ENCODE measurements around the gene TAPBPL.
"Not testable (repeated sequence)": the region's sequence is repeated elsewhere in the genome, so short reads cannot be mapped to it uniquely, and the experiment has no call there.

Gene TAPBPL

DNA sequence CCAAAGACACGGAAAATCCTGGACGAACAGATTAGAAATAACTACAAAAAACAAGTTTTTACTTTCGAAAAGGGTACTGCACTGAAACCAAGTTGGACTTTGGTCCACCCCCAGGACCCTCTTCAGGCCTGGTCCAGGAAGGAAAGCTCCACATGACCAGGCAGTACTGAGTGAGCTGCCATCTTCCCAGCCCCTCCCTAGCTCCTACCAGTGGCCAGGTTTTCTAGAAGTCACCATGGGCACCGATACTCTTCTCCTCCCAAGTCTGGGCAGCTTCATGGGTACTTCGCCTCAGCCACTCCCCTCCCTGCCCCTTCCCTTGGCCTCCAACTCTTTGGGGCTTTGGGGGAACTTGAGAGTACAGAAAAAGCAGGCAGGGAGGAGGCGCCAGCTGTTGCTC, 12.0 kb downstream of the TAPBPL start:
- no peak for DNase-seq

DNA sequence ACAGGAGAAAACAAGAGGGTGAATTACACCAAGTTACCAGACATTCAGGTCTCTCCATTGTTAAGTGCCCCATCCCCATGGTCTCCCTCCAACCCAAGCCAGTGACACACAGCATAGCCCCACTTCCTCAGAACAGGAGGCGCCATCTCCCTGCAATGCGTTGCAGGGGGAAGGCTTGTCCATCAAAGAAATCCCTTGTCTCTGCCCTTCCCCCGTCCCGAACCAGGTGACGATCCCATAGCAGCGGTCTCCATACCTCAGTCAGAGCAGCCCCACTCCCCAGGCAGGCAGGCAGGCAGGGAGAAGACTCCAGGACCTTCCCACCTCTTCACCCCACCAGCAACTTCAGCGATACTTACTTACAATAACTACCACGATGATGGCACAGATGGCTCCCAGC, 12.7 kb downstream of the TAPBPL start:
- no peak for DNase-seq

DNA sequence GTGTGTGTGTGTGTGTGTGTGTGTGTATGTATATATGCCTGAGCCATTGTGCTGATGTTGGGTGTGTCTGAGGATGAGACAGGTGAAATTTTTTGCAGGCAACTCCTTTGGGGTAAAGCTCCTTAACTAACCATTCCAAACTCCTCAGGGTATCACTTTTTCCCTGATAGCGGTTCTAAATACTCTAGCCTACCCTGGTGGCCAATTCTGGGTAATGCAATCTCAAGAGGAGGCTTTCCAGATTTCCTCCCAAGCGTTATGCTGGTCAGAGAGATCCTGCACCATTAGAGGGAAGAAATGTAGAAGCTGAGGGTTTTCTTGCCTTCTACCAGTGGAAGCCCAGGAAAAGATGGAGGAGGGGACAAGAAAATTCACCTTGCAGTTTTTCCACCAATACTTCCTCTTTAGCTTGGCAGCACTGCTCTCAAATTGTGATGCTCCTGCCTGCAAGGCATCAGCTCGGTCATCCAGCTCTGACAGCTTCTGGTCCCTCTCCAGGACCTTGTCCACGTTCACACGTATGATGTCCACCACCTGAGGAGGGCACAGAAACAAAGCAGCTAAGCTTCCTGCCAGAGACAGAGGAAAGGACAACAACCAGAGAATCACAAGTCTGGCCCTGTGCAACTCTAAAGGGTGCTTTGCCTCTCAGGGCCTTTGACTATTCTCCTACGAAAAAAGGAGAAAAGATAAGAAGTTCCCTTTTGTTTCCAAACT, 13.8 kb downstream of the TAPBPL start:
- no peak for DNase-seq

- DNase-seq: no peak
These were observed 14.3 kb downstream of the TAPBPL start for GRCh38 chr12:6466184-6466573.

GRCh38 chr12:6466751-6467150, 14.9 kb downstream of the TAPBPL start:
- not testable (repeated sequence) for DNase-seq

DNA sequence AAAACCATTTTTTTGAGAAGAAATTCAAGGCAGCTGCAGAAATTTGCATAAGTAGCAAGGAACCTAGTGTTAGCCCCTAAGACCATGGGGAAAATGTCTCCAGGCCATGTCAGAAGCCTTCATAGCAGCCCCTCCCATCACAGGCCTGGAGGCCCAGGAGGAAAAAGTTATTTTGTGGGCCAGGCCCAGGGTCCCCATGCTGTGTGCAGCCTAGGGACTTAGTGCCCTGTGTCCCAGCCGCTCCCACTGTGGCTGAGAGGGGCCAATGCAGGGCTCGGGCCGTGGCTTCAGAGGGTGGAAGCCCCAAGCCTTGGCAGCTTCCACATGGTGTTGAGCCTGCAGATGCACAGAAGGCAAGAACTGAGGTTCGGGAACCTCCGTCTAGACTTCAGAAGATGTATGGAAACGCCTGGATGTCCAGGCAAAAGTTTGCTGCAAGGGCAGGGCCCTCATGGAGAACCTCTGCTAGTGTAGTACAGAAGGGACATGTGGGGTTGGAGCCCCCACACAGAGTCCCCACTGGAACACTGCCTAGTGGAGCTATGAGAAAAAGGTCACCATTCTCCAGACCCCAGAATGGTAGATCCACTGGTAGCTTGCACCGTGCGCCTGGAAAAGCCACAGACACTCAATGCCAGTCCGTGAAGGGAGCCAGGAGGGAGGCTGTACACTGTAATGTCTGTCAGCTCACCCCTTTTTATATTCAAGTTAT, 15.9 kb downstream of the TAPBPL start:
- DNase-seq: not testable (repeated sequence)

GRCh38 chr12:6468283-6468575, 16.4 kb downstream of the TAPBPL start:
- DNase-seq: no peak

GRCh38 chr12:6469092-6469491, 17.2 kb downstream of the TAPBPL start:
- DNase-seq: no peak

- DNase-seq: no peak
These were observed 17.9 kb downstream of the TAPBPL start for GRCh38 chr12:6469609-6470374.

- DNase-seq: peak; percentile 97
These were observed 18.7 kb downstream of the TAPBPL start, which contains the start of gene VAMP1 for GRCh38 chr12:6470375-6471163. VAMP1 (minus strand) TSS chr12:6470677; CDS start chr12:6470531, 146 bp downstream.

DNA sequence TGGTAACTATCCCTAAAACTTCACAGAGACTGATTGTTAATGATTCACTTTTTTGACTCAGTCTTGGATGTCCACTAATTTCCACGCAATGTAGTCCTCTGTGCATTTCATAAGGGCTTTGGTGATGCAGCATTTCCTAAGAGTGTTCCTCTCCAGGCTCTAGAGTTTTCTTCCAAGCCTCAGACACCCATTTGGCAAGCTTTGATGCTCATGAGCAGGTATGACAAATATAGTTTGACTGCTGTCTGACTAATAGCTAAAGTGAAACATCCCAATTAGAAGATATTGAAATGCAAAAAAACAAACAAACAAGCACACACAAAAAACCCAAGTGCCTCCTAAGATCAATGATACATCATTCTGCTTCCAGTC, 20.1 kb downstream of the TAPBPL start:
- no peak for DNase-seq

GRCh38 chr12:6472491-6472890, 20.6 kb downstream of the TAPBPL start:
- no peak for DNase-seq

DNA sequence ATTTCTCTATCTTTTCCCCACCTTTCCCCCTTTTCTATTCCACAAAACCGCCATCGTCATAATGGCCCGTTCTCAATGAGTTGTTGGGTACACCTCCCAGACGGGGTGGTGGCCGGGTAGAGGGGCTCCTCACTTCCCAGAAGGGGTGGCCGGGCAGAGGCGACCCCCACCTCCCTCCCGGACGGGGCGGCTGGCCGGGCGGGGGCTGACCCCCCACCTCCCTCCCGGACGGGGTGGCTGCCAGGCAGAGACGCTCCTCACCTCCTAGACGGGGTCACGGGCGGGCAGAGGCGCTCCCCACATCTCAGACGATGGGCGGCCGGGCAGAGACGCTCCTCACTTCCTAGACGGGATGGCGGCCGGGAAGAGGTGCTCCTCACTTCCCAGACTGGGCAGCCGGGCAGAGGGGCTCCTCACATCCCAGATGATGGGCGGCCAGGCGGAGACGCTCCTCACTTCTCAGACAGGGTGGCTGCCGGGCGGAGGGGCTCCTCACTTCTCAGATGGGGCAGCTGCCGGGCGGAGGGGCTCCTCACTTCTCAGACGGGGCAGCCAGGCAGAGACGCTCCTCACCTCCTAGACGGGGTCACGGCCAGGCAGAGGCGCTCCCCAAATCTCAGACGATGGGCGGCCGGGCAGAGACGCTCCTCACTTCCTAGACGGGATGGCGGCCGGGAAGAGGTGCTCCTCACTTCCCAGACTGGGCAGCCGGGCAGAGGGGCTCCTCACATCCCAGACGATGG, 23.6 kb downstream of the TAPBPL start:
- DNase-seq: not testable (repeated sequence)

GRCh38 chr12:6476489-6476888, 24.6 kb downstream of the TAPBPL start:
- DNase-seq: no peak

GRCh38 chr12:6477601-6478377, 25.9 kb downstream of the TAPBPL start:
- not testable (repeated sequence) for DNase-seq

DNA sequence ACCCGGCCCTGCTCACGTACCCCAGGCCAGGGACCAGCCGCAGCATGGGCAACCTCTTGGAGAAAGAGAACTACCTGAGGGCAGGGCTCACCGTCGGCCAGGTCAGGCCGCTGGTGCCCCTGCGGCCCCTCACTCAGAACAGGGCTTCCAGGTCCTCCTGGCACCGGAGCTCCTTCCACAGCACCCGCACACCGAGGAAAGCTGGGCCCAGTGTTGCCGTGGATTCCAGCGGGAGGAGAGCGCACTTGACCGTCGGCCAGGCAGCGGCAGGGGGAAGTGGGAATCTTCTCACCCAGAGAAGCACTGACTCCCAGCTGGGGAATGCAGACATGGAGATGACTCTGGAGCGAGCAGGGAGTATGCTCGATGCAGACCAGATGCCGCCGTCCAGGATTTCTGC, 26.6 kb downstream of the TAPBPL start:
- DNase-seq: no peak

DNA sequence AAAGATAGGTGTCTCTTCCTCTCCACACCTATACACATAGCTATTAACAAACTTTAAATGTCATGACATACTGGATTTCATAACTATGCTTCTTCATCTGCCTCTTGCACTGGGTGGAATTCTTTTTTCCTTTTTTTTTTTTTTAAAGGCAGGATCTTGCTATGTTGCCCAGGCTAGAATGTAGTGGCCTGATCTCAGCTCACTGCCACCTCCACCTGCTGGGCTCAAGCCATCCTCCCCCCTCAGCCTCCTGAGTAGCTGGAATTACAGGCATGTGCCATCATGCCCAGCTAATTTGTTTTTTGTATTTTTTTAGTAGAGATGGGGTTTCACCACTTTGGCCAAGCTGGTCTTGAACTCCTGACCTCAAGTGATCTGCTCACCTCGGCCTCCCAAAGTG, 36.4 kb downstream of the TAPBPL start:
- DNase-seq: no peak

DNA sequence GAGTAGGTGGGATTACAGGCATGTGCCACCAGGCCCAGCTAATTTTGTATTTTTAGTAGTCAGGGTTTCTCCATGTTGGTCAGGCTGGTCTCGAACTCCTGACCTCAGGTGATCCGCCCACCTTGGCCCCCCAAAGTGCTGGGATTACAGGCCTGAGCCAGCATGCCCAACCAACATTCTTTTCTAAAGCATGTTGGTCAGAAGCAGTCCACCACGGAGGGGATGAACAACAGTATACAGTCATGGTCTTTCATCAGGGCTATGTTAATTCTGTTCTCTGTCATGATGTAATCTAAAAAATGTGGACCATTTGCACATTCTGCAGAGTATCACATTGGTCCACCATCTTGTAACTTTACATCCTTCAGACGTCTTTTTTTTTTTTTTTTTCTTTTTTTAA, 37.6 kb downstream of the TAPBPL start:
- no peak for DNase-seq

GRCh38 chr12:6490673-6491072, 38.8 kb downstream of the TAPBPL start:
- not testable (repeated sequence) for DNase-seq

- peak; percentile 96 to 97 for DNase-seq
These were observed 41.1 kb downstream of the TAPBPL start, which contains the start of gene MRPL51 for GRCh38 chr12:6492838-6493496. MRPL51 (minus strand) TSS chr12:6493262; CDS start chr12:6493136, 126 bp downstream.
